GM18511 (cell line): ENCODE data around the gene ASPSCR1.

Experiments used
- ATAC-seq: cut with Tn5 transposase; IDR thresholded peaks from one replicate; pipeline ENCODE4 v1.9.1; 2021; ENCODE audit warnings: mild to moderate bottlenecking, moderate library complexity; ENCODE audit not compliant: unreplicated experiment

The ASPSCR1 gene

GRCh38 chr17:82009413-82009812 lies 32.0 kb downstream of the ASPSCR1 start:
- ATAC-seq: no peak

- ATAC-seq: no peak
Measured at GRCh38 chr17:82010575-82011525, 33.4 kb downstream of the ASPSCR1 start.

GRCh38 chr17:82011617-82012187 lies 34.3 kb downstream of the ASPSCR1 start:
- ATAC-seq: no peak

DNA sequence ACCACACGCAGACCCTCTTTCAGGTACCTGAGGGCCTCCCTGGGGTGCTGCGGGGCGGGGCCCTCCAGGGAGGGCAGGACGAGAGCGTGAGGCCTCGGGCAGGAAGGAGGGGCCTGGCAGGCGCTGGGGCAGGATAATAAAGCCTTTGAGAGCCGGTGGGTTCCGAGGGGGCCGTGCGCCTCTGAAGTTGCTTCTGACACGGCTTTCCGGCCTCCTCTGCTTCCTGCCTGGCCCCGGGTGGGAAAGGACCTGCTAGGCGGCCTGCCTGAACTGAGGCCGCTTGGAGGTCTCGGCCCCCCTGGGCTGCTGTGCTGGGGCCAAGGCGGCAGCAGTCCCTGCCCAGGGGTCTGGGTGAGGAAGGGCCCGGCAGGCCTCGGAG lies 34.8 kb downstream of the ASPSCR1 start:
- no peak for ATAC-seq

DNA sequence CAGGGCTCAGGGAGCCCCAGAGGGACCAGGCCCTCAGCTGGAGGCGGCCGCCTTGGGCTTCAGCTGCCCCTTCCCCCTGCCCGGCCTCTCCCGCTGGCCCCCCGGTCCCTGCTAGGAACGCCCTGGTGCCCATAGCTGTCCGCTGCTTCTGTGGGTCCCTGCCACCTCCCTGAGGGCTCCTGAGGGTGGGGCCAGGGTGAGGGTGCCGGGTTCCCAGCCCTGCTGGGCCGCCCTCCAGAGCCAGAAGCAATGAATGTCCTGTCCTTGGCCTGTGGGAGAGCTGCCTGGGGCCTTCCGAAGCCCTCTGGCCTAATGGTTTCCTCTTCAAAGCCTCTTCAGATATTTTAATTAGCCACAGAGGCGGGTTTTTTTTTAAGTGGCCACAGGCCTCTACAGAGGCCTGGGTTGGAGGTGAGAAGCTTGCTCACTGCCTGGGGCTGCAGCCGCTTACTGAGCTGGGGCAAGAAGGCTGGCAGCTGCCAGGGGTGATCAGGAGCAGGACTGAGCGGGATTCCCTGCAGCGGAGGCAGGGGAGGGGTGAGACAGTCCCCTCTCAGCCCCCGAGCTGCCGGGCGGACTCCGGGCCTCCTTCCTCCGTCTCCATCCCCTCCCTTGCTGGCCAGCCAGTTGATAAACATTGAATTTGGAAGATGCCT lies 35.3 kb downstream of the ASPSCR1 start:
- no peak for ATAC-seq

DNA sequence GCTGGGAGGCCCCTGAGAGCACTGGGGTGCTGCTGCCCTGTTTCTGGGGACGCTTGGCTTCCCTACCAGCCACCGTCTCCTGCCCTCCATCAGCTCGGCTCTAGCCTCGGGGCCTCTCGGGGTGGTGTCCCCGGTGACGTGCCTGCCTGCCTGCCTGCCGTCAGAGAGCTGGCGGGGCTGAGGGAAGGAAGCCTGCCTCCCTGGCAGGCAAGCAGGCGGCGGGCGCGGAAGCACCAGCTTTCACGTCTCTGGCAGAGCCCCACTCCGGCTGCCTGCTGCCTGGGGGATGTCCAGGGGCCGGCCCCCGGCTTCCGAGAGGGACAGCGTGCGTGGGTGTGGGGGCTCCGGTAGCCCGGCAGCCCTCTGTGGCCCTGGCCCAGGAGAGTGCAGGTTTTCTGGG lies 35.9 kb downstream of the ASPSCR1 start:
- no peak for ATAC-seq

- no peak for ATAC-seq
Measured at GRCh38 chr17:82013772-82014321, 36.4 kb downstream of the ASPSCR1 start.

- ATAC-seq: no peak
Measured at GRCh38 chr17:82014432-82014831, 37.0 kb downstream of the ASPSCR1 start.

DNA sequence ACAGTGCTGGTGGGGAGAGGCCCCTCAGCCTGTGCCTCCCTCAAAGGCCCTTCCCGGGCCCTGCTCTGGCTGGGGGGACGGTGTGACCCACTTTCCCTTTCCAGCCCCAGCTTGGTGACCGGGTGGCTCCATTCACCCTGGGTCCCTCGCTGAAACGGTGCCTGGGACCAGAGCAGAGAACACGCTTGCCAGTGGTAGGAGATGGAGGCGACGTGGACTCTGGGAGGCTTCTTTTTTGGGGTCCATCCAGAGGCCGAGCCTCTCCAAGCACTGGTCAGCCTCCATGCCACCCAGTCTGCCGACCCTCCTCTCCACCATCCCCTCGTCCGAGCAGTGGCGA lies 37.5 kb downstream of the ASPSCR1 start:
- no peak for ATAC-seq

DNA sequence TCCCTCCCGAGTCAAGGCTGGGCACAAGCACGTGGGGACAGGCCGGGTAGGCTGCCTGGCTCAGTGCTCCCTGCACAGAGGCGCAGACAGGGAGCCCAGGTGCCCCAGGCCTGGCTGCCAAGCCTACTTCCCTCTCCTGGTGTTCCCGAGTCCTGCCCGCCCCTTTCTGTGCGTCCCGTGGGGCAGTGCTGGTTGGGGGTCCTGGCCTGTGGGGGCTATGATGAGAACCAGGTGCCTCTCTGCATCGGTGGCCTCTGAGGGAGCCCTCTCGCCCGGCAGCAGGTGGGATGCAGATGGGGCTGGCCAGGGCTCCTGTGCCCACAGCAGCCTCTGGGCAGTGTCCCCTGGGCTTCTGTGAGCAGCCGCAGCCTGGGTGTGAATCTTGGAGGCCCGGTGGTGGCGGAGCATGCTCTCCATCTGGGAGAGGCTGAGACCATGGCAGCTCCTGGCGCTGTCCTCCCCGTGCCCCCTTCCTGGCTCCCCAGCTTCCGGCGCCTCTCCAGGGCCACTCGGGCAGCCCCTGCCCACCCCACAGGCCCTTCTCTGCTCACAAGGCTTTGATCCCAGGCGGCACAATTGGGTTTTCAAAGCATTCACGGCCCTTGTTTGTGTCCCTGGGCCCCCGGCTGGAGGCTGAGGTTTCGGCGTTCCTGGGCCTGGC lies 38.0 kb downstream of the ASPSCR1 start:
- ATAC-seq: no peak

DNA sequence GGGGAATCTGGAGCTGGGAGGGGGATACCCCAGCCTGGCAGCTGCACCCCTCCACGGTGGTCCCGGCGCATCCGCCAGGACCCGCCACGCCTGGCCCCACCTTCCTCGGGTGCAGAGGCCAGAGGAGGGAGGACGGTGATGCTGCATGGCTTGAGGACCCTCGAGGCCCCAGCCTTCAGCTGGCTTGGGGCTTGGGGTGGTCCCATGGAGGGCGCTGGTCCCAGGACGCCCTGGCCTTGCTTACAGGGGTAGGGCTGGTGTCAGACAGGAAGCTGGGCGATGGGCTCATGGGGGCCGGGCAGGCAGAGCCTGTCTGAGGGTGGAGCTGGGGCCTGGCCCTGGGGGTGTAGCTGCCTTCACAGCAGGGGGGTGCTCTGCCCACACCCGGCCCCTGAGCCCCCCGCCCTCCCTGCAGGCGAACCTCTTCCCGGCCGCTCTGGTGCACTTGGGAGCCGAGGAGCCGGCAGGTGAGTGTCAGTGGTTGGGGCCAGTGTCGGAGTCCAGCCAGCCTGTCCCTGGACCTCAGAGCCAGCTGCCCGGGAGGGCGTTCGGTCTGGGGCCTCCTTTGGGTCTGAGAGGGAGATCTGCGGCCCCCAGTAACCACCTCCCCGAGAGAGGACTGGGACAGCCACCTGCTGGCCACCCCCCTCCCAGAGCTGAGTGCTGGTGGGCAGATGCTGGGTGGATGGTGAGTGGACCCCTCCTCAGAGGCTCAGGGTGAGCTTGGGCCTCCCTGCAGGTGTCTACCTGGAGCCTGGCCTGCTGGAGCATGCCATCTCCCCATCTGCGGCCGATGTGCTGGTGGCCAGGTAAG lies 38.8 kb downstream of the ASPSCR1 start:
- ATAC-seq: no peak

GRCh38 chr17:82016875-82017459 lies 39.5 kb downstream of the ASPSCR1 start:
- ATAC-seq: no peak

GRCh38 chr17:82017612-82018151 lies 40.3 kb downstream of the ASPSCR1 start:
- ATAC-seq: no peak

GRCh38 chr17:82018152-82018988 lies 40.9 kb downstream of the ASPSCR1 start:
- no peak for ATAC-seq

- ATAC-seq: no peak
Measured at GRCh38 chr17:82018989-82019689, 41.7 kb downstream of the ASPSCR1 start.

DNA sequence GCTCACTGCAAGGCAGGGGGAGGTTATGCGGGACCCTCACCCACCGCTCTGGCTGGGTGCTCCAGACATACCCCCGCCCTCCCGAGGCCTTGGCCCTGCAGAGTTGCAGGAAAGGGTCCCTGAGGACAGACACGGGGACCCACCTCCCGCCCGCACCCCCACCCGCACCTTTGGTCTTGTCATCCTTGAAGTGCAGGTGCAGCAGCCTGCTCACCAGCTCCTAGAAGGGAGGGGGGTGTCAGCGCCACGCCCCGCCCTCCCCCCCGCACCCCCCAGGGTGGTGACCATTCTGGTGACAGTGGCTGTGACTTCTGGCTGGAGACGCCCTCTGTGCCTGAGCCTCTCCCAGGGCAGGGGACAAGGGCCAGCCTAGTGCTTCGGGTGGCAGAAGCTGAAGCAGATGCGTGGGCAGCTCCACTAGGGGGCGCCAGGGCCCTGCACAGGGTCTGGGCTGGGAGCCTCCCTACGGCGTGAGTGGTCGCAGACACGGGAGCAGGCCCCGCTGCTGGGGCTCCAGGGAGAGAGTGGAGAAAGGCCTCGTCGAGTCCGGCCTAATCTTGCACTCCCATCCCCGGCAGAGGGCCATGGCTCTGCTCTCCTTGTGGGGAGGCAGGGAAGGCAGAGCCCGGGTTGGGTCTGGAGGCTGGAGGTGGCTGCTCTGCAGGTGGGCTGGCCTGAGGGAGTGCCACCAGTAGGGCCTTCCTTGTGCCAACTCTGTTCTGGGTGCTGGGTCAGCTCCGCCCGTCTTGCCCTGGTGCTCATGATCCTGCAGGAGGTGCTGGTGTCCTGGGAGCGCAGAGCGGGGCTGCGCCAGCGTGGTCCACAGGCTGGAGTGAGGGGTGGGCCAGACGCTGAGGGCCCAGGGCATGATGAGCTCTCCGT lies 42.5 kb downstream of the ASPSCR1 start:
- ATAC-seq: no peak

- ATAC-seq: no peak
Measured at GRCh38 chr17:82020572-82021106, 43.2 kb downstream of the ASPSCR1 start.
